Fibroblast of skin of back (primary cell): ENCODE measurements around the gene AIDA. TPM values are rescaled to one million over a fixed set of nuclear protein-coding genes. Genes with fewer than 3 reads are reported as not detected.
A peak's percentile ranks its signal among the peaks of the same experiment; 100 is the strongest.
"Not testable (repeated sequence)": the region's sequence is repeated elsewhere in the genome, so short reads cannot be mapped to it uniquely, and the experiment has no call there.

Experiments
- DNase-seq: peaks from one replicate; pipeline ENCODE4 v3.0.0-alpha.2; 2013
- polyA plus RNA-seq, 2 experiments: library from polyadenylated mRNA; unstranded; fragments of 120-200 nt; gene quantifications; one replicate each; pipeline ENCODE4 v1.2.1, GENCODE V29; 2013; ENCODE audit not compliant: insufficient read length in 2 of 2

The AIDA gene, protein sequence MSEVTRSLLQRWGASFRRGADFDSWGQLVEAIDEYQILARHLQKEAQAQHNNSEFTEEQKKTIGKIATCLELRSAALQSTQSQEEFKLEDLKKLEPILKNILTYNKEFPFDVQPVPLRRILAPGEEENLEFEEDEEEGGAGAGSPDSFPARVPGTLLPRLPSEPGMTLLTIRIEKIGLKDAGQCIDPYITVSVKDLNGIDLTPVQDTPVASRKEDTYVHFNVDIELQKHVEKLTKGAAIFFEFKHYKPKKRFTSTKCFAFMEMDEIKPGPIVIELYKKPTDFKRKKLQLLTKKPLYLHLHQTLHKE
- polyA plus RNA-seq (2013, experiment 1 of 2; ENCODE audit: insufficient read length), result 87.4 TPM
- polyA plus RNA-seq (2013, experiment 2 of 2; ENCODE audit: insufficient read length), result 64.5 TPM

DNA sequence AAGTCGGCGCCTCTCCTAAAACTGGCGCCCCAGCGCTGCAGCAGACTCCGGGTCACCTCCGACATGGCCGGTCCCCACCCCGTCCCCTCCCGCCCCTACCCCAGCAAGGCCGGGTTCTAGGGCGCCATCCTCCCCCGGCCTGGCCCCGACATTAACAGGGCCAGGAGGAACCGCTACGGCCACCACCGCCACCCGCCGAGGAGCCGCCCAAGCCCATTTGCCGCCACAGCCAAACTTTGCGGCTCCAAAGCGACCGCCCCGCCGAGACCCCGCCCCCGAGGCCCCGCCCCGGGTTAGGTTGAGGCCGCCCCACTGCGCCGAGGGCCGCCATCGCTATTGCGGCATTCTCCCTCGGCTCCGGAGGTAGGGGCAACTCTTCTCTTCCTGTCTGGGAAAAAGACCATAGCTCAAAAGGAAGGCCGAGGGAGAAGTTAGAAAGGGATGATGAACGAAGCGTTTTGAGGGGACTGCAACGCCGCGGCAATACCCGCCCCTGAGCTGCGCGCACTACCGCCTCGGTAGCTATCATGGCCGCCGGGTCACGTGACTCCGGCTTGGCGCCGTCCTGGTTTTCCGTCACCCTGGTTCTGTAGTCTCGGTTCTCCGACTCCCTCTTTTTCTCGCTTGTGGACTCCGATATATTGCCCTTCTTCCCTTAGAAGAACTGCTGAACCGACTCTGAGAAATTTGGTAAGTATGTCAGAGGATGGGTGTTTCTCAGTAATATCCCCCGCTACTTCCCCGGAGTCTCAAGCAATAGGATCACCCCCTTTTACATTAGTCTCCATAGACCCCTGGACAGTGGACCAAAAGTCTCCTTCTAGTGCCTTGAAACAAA is at the start of gene AIDA, which contains the start of gene BROX:
Gene AIDA (minus strand): TSS at position 239 of the 838 bp plus-strand sequence. CDS start 174 bp downstream, at position 65.
Gene BROX (plus strand): TSS at position 312 of the 838 bp plus-strand sequence. CDS start 3,136 bp downstream, outside the sequence.
- peak; percentile 87 for DNase-seq

DNA sequence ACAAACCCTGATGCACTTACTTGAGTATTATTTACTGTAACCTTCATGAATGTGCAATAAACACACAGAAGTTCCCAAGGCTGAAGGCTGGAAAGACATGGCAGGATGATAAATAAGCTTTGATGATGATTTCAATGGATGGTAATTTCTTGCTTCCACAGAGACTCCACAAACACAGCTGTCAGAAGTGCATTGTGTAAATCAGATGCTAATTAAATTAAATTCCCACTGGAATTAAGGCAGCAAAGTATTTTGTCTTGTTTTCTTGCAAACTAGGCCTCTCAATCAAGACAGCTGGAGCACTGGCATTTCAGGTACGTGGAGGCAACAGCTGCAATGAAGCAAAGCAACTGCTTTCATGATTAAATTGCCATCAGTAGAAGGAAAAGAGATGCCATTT is 48.8 kb upstream of the AIDA start:
- DNase-seq, result no peak

DNA sequence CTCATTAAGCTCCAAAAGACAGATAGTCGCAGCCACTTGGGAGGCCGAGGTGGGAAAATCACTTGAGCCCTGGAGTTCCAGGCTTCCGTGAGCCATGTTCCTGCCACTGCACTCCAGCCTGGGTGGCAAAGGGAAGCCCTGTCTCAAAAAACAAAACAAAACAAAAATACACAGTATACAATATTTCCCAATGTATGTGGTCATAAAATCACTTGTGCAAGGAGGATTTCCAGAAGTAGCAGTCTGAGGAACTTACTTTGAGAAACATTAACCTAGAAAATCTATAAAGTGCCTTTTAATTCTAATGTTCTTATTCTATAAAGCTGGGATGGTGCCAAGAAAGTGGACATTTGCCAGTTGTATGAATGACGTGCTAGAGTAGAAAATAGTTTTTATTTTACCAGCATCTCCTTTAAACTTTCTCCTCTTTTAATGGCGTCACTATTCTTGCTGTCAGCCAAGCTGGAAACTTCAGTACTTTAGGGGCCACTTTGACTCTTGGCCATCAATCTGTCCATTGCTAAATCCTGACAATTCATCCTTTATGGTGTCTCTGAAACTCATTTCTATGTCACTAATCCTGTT is 47.3 kb upstream of the AIDA start:
- no peak for DNase-seq

DNA sequence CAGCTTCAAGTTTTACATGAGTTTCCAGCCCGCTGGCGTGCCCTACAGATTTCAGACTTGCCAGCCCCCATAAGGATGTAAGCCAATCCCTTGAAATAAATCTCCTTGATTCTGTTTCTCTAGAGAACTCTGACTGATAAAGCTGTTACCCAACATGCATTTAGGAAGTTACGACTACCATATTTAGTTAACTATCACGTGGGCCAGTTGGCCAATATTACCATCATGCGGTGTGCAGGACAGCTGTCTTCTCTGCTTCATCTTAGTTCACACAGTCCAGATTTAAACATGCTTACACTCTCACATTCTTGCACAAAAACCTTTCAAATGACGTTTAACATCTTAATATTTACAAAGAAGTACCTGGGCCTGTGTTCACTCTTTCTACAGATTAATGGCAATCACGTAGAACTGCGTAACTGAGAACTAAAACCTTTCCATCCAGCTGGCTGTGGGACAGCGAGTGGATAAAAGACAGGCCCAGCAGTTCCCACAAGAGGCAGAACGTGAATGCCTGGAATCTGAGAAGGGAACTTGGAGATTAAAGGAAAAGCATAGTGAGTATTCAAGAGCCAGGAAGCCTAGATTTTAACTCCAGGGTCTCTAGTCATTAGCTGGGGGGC is 45.5 kb upstream of the AIDA start:
- DNase-seq, result no peak

DNA sequence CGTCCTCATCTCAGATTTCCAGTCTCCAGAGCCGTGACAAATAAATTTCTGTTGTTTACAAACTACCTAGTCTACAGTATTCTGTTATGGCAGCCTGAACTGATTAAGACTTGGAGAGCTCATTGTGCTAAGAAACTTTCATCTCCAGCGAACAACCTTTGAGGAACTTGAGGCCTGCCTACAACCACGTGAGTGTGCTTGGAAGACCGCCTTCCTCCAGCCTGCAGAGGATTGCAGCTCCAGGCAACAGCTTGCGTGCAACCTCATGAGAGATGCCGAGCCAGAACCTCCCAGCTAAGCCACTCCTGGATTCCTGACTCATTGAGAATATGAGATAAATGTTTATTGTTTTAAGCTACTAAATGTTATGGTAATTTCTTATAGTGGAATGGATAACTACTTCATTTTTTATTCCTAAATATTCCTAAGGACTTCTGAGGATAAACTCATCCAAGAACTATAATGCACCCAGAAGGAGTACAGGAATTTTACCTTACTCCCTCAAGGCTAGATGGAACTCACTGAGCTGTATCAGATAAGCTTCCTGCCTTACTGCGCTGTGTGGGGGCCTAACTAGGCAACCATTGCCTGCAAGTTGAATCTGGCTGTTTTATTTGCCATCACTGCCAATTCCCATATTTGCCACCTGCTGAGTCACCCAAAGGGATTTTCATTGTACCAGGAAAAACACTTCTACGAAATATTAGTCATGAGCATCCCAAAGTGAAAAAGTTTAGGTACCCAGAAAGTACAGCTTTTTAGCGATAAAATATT is 42.3 kb upstream of the AIDA start:
- DNase-seq, result peak; percentile 92

DNA sequence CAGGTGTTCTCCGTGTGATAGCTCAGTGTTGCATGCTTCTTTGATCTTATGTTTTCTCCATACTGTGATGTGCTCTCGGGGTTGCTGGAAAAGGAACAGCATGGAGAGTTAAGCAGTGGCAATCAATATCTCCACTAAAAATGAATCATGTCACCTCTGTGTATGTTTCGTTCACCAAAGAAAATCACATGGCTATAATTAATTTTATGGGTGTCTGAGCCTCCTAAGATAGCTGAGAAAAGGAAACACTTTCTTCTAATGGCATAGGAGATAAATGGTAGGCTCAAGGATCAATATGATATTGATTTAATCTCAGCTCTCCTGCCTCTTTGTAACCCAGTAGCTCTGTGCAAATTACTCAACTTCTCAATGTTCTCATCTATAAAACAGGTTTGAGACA is 39.0 kb upstream of the AIDA start:
- no peak for DNase-seq

DNA sequence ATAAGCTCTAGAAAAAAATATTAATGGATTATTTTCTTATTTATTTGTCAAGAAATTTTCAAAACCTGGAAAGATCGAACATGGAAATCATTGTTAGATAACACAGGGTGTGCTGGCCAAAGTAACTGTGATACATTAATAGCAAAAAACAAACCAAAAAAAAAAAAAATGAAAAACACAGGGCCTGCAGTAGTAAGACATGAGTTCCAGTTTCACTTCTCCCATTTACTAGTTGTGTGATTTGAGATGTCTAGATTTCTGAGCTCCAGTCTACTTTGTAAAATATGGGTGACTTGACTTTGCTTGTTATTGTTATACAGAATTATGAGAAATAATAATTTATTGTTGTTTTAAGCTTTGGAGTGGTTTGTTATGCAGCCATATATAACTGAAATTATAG is 38.4 kb upstream of the AIDA start:
- no peak for DNase-seq

DNA sequence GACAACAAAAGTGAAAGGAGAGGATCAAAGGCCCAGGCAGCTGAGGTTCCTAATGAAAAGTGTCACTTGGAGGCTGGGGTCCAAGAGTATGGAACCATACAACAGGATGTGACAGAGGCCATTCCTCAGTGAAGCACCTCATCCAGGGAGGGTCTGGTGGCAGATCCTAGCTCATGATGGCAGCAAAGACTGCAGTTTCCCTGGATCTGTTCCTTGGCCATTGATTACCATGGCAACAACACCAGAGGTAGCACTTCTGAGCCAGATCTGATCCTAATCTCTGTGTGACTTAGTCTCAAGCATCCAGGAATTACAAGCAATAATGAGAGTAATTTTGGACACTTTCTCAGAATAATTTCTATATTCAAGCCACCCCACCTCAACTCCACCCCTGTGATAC is 37.6 kb upstream of the AIDA start:
- no peak for DNase-seq

DNA sequence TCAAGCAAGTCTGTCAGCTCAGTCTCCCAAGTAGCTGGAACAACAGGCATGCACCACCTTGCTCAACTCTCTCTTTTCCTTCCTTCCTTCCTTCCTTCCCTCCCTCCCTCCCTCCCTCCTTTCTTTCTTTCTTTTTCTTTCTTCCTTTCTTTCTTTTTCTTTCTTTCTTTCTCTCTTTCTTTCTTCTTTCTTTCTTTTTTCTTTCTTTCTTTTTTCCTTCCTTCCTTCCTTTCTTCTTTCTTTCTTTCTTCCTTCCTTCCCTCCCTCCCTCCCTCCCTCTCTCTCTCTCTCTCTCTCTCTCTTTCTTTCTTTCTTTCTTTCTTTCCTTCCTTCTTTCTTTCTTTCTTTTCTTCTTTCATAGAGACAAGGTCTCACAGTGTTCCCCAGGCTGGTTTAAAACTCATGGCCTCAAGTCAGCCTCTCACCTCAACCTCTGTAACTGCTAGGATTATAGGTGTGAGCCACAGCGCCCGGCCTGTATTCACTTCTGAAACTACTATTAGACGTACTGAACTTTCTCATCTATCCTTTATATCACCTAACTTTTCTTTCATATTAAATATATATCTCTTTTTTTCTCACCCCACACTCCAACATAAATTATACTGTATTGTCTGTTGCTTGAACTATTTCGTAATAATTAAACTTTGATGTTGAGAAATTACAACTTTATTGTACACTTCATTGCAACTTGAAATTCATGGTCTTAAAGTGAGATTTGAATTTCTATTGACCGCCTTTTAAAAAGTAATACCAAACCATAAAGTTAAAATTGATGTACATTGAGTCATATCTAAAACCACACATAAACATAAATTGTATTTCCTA is 29.6 kb upstream of the AIDA start:
- DNase-seq, result not testable (repeated sequence)

DNA sequence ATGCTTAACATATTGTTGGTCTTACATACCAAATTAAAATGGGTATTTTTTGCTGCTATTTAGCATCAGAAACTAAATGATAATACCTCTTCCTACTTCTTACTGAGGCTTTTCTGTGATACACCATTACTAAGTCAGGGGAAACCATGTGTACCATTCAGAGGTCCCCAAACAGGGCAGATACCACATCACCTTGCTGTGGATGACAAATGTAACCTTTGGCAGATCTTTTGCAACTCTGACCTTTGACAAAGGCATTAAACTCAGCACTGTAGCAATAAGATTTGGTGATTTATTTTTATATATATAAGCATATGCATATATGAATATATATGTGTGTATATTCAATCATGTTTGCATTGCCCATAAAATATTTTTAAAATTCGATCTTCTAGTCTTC is 27.6 kb upstream of the AIDA start:
- no peak for DNase-seq

DNA sequence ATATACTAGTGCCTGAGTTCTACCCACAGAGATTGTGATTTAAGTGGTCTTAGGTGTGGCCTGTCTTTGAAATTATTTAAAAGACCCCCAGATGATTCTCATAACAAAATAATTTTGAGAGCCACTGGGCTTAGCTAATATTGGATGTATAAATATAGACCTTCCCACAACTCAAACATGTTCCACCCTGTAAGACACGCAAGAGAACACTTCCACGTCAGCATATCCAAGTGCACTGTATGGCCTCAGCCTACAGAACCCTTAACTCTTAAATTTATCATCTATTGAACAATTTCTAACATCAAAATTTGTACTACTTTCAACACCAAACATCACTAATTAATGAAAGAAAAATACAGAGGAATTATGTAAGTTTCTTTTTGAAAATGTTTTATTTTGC is 27.2 kb upstream of the AIDA start:
- no peak for DNase-seq

DNA sequence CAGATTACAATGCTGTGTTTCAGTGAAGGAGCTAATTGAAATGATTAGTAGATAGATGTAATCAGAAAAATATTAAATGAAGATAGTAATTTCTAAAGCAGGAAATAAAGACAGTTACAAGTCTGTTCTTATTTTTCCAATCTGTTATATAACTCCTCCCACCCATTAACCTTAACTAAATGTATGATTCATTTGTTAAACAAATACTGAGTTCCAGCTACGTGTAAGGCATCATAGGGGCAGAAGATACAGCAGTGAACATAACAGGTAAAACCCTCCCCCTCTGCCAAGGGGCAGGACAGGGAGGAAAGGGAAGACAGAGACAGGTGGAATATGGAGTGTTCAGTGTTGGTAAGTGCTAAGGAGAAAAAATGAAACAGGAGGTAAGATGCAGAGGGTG is 24.7 kb upstream of the AIDA start, which contains the start of gene FAM177B:
Gene FAM177B (plus strand): TSS at position 231 of the 400 bp plus-strand sequence. CDS start 9,344 bp downstream, outside the sequence.
- DNase-seq, result no peak

DNA sequence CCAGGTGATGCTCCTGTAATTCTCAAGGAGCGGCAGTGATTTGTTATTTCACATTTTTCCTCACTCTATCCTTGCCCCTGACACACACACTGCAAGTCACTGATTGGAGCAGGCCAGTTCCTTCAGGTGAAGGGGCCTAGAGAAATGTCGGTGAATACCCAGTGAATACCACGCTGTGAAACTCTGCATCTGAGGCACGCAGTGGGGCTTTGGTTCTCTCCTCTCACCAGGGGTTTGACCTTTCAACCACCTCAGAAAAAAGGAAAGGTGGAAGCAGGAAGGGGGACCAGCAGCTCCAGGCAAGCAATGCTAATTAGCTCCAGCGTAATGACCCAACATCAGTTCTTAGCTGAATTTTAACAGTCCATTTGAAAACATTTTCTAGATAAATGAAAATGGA is 24.2 kb upstream of the AIDA start:
- DNase-seq, result no peak

DNA sequence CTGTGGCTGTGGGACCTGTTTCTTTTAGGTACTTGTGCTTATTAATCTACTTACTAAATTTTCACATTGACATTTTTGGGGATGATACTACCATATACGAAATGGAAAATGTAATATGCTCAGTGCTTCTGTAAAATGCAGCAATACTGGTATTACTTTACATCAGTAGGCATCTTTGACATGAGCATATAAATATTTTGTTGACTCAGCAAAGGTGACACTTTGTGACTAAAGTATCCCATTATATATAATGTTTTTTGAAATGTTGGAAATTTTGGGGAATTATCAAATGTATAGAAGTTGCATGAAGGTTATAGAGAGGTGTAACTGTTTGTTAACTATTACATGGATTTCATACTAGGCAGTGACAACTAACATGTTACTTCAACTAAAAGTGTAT is 22.4 kb upstream of the AIDA start:
- no peak for DNase-seq

DNA sequence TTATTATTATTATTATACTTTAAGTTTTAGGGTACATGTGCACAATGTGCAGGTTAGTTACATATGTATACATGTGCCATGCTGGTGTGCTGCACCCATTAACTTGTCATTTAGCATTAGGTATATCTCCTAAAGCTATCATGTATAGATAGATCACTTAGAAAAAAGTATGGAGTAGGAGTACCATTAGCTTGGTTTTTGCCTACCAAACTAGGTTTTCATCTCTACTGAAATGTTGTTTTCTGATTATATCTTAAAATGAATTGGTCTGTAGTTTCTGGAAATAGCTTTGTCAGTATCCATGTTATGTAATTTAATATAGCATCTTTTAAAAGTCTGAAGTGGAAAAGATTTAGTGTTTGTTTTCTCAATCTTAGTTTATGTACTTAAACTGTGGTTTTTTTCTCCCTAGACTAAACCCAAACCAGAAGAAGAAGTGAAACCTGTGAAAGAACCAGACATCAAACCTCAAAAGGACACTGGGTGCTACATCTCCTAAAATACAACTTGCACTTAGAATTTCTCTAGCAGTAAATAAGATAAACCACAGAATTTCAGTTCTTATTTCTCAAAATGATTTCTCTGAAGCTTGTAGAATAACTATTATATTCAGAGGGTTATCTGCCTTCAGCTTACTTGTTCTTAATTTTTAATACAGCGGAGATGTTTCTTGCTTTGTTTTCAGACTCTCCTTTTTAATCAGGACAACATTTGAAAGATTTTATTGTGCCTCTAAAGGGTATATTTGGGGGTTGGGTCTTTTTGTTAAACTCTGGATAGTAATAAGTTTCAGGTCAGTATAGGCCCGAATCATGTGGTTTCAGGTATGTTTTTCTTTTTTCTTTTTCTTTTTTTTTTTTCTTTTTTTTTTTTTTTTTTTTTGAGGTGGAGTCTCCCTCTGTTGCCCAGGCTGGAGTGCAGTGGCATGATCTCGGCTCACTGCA is 20.2 kb upstream of the AIDA start:
- DNase-seq, result no peak

DNA sequence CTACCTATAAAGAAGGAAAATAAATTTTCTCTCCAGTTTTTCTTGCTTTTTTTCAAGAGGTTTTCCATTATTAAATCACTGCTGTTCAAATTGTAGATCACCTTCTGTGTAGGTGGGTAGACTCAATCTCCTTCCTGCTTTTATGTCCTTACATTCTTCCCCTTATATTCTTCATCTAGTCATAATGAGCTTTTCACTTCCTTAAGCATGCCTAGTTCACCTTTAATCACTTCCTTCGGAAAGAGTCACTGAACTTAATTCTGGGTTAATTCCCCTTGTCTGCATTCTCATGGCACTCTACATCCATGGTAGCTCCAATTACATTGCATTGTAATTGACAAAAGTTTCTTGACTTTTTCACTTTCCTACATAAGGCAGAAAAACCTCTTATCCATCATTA is 18.6 kb upstream of the AIDA start:
- no peak for DNase-seq

DNA sequence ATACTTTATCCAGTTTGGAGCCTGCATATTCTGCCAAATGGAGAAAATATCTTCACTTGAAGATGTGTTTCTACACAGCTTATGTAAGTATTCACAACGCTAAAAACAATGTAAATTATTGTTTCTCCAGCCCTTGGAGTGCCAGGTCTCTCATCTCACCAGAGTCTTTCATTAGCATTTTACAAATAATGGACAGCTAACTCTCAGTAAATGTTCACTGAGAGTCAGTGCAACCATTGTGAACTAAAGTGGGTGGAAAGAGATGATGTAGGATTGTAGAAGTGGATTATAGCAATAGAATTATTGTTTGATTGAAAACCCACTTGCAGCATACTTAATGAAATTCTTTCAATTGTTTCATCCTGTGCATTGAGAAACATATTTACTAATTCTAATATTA is 16.5 kb upstream of the AIDA start:
- no peak for DNase-seq

DNA sequence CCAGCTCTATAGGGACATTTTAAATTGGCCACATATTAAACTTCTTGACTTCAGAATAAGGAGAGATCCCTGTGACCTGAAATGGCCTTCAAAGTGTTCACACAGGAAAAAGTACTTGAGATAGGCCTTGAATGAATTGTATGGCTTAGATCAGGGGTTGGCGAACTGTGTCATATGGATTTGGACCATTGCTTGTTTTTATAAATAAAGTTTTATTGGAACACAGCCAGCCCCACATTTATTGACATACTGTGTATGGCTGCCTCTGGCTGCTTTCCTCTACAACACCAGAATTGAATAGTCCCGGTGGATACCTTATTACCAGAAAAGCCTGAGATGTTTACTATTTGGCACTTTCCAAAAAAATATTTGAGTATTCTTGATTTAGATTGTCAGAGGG is 4.1 kb upstream of the AIDA start:
- no peak for DNase-seq

DNA sequence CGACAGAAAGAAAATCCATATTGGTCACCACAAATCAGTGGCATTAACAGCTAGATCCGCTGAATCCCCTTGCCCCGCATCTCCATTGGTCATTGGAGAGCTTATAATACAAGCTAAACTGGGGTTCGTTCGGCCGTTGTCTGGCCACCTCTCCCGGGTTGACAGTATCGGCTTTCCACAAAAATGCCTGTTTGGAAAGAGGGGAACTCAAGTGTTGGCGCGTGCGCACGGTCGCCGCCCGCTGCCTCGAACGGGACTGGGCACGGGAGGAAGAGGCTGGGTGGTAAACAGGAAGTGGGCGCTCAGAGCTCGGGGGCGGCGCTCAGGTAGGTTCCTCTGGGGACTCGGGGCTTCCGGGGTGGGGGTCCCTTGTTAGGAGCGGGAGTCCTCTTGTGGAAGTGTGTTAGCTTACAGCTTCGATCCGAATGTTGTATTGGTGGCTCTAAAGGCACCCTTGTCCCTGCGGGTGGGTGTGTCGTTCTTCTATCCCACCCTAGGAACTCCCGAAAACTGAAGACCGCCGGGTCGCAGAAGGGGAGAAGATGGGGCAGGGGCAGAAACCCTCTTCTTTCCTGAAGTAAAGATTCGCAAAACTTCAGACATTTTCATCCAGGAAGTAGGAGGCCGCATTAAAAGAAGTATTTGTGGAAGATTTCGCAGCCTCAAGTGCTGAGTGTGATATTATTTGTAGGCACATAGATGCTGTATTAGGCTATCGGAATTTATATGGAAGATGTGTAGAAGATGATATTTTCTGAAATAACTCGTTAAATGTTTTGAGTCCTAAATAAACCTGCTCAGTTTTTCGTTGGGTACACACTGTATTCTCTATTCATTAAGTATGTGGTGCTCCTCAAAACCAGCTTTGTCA is 1.0 kb upstream of the AIDA start:
- peak; percentile 96 for DNase-seq
